Type B pancreatic cell (in vitro differentiated cells): ENCODE data around the gene WNT11. TPM values are rescaled to one million over a fixed set of nuclear protein-coding genes. Genes with fewer than 3 reads are reported as not detected.

Experiments
- DNase-seq: peaks from one replicate; pipeline ENCODE4 v3.0.0; 2021; ENCODE audit warnings: mixed read lengths; ENCODE audit not compliant: unreplicated experiment; ENCODE audit errors: extremely low spot score
- H3K27ac Mint-ChIP-seq: 2 replicates; pipeline ENCODE4 v1.8.0; 2021; ENCODE audit warnings: mild to moderate bottlenecking, mixed read lengths
- H3K27me3 Mint-ChIP-seq: 2 replicates; pipeline ENCODE4 v1.8.0; 2021; ENCODE audit warnings: mixed read lengths
- H3K36me3 Mint-ChIP-seq: 2 replicates; pipeline ENCODE4 v1.8.0; 2021; ENCODE audit warnings: mixed read lengths
- H3K4me1 Mint-ChIP-seq: one replicate; pipeline ENCODE4 v1.8.0; 2021; ENCODE audit warnings: mixed read lengths; ENCODE audit not compliant: unreplicated experiment
- H3K4me3 Mint-ChIP-seq: 2 replicates; pipeline ENCODE4 v1.8.0; 2021; ENCODE audit warnings: mild to moderate bottlenecking, mixed read lengths
- H3K9me3 Mint-ChIP-seq: 2 replicates; pipeline ENCODE4 v1.8.0; 2021; ENCODE audit warnings: mixed read lengths
- CTCF ChIP-seq: fragments of 200-600 bp; sonication (generic); conservative IDR thresholded peaks from 2 replicates; pipeline ENCODE4 v1.5.0; 2021; ENCODE audit warnings: antibody characterized with exemption, mild to moderate bottlenecking
- total RNA-seq: library from RNA; stranded (reverse); gene quantifications from 2 replicates; pipeline ENCODE4 v1.2.1, GENCODE V29; 2021; ENCODE audit warnings: low replicate concordance

The WNT11 gene
- total RNA-seq, 1 donor from 2014 or later = 18.2 TPM

GRCh38 chr11:76184551-76184993 is 21.7 kb downstream of the WNT11 start:
- no peak overlapping the region for H3K27ac Mint-ChIP-seq
- no peak for TF ChIP-seq CTCF
- peaks cover 3% of the 10 kb centered on the region for H3K27me3 Mint-ChIP-seq
- H3K4me1 Mint-ChIP-seq = peaks cover 23% of the 10 kb centered on the region
- H3K9me3 Mint-ChIP-seq = no peaks in the 10 kb centered on the region
- DNase-seq = no peak
- H3K36me3 Mint-ChIP-seq = peaks cover 7% of the 10 kb centered on the region
- no peak overlapping the region for H3K4me3 Mint-ChIP-seq

GRCh38 chr11:76181371-76181770 is 24.9 kb downstream of the WNT11 start:
- H3K4me3 Mint-ChIP-seq = no peak overlapping the region
- H3K27ac Mint-ChIP-seq = no peak overlapping the region
- H3K36me3 Mint-ChIP-seq = peaks cover 7% of the 10 kb centered on the region
- no peak for DNase-seq
- H3K27me3 Mint-ChIP-seq = no peaks in the 10 kb centered on the region
- peaks cover 18% of the 10 kb centered on the region for H3K4me1 Mint-ChIP-seq
- TF ChIP-seq CTCF = no peak
- H3K9me3 Mint-ChIP-seq = no peaks in the 10 kb centered on the region

- Mint-ChIP-seq H3K9me3 (no peaks in the 10 kb centered on the region), H3K4me3 (no peak overlapping the region), H3K27me3 (peaks cover 4% of the 10 kb centered on the region), H3K4me1 (peaks cover 11% of the 10 kb centered on the region), H3K36me3 (no peaks in the 10 kb centered on the region), H3K27ac (no peak overlapping the region)
- no peak for DNase-seq
- TF ChIP-seq CTCF = no peak
Observed at GRCh38 chr11:76179147-76179546, 27.2 kb downstream of the WNT11 start.

GRCh38 chr11:76177250-76177686 is 29.0 kb downstream of the WNT11 start:
- Mint-ChIP-seq H3K9me3 (no peaks in the 10 kb centered on the region), H3K36me3 (no peaks in the 10 kb centered on the region), H3K4me3 (no peak overlapping the region), H3K27ac (no peak overlapping the region), H3K27me3 (peaks cover 4% of the 10 kb centered on the region), H3K4me1 (peaks cover 15% of the 10 kb centered on the region)
- DNase-seq = no peak
- TF ChIP-seq CTCF = no peak

DNA sequence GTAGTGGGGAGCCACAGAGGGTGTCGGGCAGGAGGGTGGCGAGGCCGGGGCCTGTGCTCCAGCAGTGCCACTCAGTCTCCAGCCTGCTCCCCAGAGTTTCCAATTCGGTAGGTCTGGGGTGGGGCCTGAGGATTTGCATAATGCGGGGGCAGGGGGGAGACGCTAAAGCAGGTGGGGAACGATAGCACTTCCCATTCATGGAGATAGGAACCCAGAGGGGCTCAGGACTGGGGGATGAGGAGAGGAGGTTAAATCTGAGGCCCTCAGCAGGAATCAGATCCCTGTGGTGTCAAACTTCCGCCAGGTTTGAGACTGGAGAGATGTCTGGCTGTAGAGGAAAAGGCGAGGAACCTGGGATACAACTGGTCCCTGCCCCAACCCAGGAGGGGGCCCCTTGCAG is 29.8 kb downstream of the WNT11 start:
- no peak for TF ChIP-seq CTCF
- H3K9me3 Mint-ChIP-seq = no peaks in the 10 kb centered on the region
- no peak overlapping the region for H3K4me3 Mint-ChIP-seq
- H3K36me3 Mint-ChIP-seq = no peaks in the 10 kb centered on the region
- H3K27ac Mint-ChIP-seq = no peak overlapping the region
- peaks cover 4% of the 10 kb centered on the region for H3K27me3 Mint-ChIP-seq
- DNase-seq = no peak
- H3K4me1 Mint-ChIP-seq = peaks cover 10% of the 10 kb centered on the region

GRCh38 chr11:76175783-76176182 is 30.5 kb downstream of the WNT11 start:
- DNase-seq = no peak
- Mint-ChIP-seq H3K36me3 (no peaks in the 10 kb centered on the region), H3K4me3 (no peak overlapping the region), H3K4me1 (peaks cover 10% of the 10 kb centered on the region), H3K27ac (no peak overlapping the region), H3K9me3 (no peaks in the 10 kb centered on the region), H3K27me3 (peaks cover 4% of the 10 kb centered on the region)
- no peak for TF ChIP-seq CTCF
